DOHH2 (cell line): ENCODE data around the gene MIF.

Experiments
- CTCF ChIP-seq: fragments of 200-600 bp; sonication (generic); IDR thresholded peaks from one replicate; pipeline ENCODE4 v1.5.1; 2014; ENCODE audit warnings: antibody characterized with exemption, mild to moderate bottlenecking, low read depth, low read length; ENCODE audit not compliant: poor library complexity, severe bottlenecking
- EZH2phosphoT487 ChIP-seq: fragments of 200-600 bp; sonication (generic); IDR thresholded peaks from 2 replicates; pipeline ENCODE4 v1.6.1; 2017; ENCODE audit warnings: borderline replicate concordance, mild to moderate bottlenecking, antibody characterized with exemption, low read length, moderate library complexity, mixed read lengths

- TF ChIP-seq CTCF (no peak), EZH2phosphoT487 (no peak)
Measured at GRCh38 chr22:23845265-23846080, 48.7 kb upstream of the MIF start.
